ENCODE data around the gene CCDC6.

CCDC6 gene

DNA sequence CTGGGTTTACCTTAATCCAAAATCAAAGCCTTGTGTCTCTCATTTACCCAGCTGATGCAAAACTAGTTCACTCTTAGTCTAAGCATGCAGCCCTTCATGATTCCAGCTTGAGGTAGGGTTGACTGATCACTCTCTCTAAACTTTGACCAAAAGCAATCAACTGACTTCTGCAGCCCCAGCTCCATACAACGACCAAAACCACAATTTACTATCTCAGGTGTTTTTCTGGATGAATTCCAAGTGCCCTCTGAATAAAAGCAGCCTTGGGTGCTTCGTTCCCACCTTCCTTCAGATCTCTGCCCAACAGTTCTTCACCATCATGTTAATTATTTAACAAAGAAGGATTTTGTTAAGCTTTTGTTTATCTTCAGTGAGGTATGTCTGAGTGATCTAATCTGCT lies 62.6 kb downstream of the CCDC6 start:
- DNase-seq: no peak

- no peak for DNase-seq
Measured at GRCh38 chr10:59839576-59839975, 66.8 kb downstream of the CCDC6 start.

DNA sequence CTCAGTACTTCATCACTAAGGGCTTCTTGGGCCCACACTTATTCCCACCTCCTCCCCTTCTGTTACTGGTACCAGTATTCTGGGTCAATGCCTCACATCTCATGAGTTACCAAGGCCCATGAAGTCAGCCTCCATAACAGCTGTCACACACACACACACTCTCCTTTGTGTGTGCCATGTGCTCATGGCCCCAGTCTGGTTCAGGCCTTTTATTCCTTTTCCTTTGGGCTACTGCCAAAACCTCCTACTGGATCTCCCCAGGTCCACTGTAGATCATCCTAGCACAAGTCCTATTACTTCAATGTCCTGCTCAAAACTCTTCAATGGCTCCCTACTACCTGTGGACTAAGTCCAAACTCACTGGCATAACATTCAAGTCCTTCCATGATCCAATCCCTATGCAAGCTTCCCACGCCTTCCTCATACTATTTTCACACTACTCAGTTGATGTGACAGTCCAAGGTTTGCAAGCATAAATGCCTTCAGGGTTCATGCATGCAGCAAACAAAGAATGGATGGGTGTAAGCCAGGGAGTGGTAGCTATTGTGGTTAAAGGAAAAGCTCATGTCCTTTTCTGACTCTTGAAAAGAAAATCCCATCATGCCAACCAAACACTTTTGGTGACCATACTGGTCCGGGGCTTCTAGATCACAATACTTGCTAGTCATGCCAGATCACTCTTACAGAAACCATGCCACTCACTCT lies 68.1 kb downstream of the CCDC6 start:
- no peak for DNase-seq

GRCh38 chr10:59833810-59834209 lies 72.5 kb downstream of the CCDC6 start:
- DNase-seq: no peak

- no peak for DNase-seq
Measured at GRCh38 chr10:59832506-59832905, 73.8 kb downstream of the CCDC6 start.

- peak; percentile 49 for DNase-seq
Measured at GRCh38 chr10:59831658-59832503, 74.5 kb downstream of the CCDC6 start.

- DNase-seq: no peak
Measured at GRCh38 chr10:59830601-59831259, 75.6 kb downstream of the CCDC6 start.

- no peak for DNase-seq
Measured at GRCh38 chr10:59829601-59830000, 76.8 kb downstream of the CCDC6 start.

DNA sequence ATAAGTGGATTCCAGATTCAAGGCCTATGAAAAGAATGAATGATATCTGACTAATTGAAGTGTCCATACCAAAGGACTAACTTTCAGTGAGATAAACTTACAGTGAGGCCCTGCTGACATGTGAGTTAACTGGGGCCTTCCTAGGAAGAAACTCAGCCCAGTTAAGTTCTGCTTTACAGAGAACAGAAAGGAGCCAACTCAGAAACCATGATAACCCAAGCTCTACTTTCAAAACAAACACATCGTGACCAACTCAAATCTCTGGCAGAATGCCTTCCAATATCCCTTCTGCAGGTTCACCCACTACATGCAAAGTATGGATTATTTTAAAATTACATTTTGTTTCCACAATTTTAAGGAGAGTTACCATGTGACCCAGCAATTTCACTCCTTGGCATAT lies 77.3 kb downstream of the CCDC6 start:
- DNase-seq: no peak

DNA sequence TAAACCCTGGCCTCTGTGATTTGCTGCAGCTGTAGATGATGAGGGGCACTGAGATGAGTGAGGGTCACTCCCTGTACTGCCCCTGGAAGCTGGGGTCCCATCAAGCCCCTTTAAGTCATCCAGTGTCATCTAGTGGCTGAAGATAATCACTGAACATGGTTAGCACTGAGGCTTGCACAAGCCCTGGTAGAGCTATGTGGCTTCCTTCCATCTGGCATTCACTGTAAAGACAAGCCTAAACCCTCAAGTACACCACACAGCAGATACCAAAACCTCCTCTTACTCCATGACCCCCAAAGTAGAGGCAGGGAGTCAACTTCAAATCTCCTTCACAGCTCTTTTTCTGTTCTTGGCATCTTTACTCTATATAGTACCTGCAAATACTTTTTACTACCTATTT lies 80.4 kb downstream of the CCDC6 start:
- no peak for DNase-seq

GRCh38 chr10:59823751-59824150 lies 82.6 kb downstream of the CCDC6 start:
- no peak for DNase-seq

DNA sequence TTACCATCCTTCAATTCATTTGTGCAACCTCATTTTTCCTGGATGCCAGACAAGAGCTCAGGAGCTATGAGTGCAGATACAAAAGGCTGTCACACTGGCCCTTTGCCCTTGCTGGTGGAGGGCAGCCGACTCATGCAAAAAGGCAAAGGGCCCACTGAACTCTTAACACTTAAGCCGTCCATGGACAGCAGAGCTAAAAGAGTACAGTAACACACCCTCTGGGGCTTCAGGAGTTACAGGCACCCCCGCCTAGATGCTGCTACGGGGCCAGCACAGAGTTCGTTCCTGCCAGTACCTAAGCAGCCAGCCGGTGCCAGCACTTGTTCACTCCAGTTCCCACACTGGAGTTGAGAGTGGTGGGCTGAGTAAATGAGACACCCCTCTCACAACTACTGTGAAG lies 83.2 kb downstream of the CCDC6 start:
- no peak for DNase-seq

- no peak for DNase-seq
Measured at GRCh38 chr10:59820471-59820870, 85.9 kb downstream of the CCDC6 start.

- DNase-seq: no peak
Measured at GRCh38 chr10:59819683-59820082, 86.7 kb downstream of the CCDC6 start.

DNA sequence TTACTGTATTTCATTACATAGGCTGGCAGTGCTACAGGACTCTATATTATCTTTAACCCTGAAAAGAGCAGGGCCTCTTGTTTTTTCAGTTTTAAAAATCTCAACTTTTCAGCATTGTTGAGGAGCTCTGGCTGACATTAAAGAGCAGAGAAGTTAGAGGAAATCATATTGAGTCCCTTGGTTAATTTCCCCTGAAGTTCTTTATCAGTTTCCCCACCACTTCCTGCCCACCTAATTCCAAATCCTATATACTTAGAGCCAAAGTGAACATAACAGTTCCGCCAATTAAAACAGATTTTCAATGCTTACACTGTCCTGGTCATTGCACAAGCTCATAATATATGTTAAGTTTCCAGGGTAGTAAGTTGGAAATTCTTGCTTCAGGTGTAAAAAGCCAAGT lies 87.1 kb downstream of the CCDC6 start:
- DNase-seq: no peak

DNA sequence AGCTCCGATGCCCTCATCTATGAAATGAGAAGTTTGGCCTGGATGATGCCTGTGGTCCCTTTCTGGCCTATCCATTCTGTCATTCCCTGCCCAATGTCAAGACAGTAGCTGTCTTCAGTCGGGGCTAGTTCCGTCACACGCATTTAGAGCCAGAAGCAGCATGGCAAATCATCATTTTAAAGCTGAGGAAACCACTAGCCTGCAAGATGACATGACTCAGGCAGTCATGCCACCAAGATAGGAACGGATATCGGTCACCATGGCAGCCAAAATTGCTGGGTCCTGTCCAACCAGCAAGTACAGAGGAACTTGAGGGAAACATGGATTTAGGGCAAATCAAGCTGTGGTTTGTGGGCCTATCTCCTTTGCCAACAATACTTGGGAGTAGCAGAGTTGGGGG lies 88.6 kb downstream of the CCDC6 start:
- no peak for DNase-seq

DNA sequence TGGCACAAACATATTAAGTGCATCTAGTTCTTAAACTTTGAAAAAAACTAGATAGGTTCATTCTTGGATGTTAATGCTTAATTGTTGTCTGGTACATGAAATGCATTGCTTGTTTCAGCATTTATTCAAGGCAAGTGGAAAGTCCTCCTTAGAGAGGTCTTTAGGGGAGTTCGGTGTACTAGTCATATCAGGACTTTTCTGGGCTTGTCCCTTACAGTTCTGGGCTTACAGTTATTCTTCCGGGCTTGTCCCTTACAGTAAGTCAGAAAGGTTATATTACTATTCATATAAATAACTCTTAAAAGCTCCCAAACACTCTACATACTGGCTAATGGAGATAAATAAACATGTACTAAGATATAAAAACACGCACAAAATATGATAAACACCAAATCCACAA lies 91.5 kb downstream of the CCDC6 start:
- DNase-seq: no peak

GRCh38 chr10:59812519-59813122 lies 93.7 kb downstream of the CCDC6 start:
- DNase-seq: no peak

- DNase-seq: no peak
Measured at GRCh38 chr10:59809644-59809974, 96.7 kb downstream of the CCDC6 start.

DNA sequence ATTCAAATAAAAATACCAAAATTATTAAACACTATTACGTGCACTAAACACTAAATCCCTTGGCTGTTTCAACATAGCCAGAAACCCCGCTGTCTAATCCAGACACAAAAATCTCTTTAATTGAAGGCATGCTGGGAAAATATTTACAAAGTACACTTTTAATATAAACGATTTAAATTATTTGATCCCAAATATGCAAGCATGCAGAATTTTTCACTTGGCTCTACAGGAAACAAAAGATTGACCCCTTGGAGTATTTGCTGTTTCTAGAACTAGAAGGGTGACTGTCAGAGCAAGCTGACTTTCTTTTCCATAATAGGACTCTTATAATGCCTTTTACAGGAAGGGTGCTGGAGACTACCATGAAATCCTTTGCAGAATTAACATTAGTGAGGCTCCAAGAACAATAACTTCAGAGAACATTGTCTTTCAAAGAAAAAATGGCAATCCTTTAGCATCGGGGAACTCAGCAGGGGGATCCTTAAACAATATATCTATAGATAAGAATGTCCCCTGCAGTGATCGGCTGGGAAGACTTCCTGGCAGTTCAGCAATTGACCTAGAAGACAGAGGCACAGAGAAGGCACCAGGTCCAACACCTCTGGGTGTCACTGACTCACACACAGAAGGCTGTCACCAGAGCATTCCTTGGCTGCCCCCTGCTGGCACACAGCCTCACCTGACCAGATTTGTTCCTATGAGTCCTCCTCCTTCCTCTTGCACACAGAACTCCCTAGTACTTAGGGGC lies 97.3 kb downstream of the CCDC6 start:
- DNase-seq: peak; percentile 27

DNA sequence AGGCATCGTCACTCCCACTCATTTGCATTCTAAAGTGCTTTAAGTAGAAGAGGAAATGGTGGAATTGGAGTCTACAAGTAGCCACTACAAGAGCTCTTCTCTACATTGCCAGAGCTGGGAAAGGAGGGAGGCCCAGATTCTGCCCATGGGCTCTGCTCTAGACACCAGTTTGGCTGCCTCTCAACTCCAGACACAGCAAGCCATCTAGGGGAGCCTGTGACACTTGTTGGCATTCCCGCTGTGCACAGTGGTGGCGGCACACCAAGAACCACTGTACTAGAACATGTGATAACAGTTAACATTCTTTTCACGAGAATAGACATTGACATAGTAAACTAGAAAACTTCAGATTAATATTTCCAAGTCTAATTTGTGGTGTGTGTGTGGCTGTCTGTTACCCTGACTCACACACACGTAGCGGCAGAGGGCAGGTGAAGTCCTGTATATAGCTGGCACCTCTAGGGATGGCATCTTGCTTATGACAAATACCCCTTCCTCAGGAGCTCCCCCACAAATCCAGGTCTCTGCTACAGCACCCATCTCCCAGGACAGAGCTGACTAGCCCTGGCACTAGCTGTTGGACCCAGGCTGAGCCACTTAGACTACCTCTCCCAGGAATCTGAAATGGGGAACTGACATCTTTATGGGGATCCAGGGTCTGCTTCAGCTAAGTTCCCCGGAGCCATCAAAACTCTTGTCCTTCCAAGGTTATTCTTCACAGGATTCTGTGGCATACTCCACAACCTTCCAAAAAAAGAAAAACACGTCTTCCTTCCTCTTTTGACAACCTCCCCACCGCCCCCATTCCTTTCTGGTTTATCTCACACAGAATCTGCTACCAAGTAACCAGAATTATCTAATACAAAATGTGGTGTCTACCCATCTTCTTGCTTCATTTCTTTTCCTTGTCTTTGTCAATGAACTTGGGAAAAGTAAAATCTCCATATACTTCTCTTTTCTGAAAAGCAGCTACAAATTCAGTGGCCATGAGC lies 98.4 kb downstream of the CCDC6 start:
- DNase-seq: no peak

DNA sequence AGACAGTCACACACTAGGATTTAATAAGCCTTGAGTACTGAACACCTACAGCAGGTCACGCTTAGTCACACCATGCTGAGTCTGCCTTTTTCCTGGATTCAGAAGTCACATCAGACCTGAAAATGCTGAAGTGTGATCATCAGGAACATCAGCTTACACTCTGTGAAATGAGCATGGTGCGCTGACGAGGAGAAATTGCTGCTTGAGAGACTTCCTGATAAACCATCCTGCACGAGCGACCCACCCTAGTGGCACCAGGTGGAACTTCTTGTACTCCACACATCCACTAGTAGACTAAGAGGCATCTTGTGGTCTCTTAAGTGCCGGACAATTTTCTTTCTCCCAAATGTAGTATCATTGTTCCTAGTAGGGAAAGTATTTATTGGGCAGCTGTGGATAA lies 101.3 kb downstream of the CCDC6 start:
- DNase-seq: no peak

Measured in KG1 (cell line).